NCI-H748 (cell line): ENCODE measurements around the gene HHIPL1.

Experiments
- DNase-seq: peaks from one replicate; lab custom pipeline; 2025; ENCODE audit not compliant: unreplicated experiment; lab: John Stamatoyannopoulos, UW

Gene HHIPL1

GRCh38 chr14:99609245-99610170, 35.4 kb upstream of the HHIPL1 start:
- DNase-seq = peak; percentile 64

- no peak for DNase-seq
Measured at GRCh38 chr14:99611646-99612045, 33.3 kb upstream of the HHIPL1 start.

GRCh38 chr14:99612071-99612737, 32.7 kb upstream of the HHIPL1 start:
- DNase-seq = peak; percentile 74

- DNase-seq = peak; percentile 23
Measured at GRCh38 chr14:99612738-99613330, 32.1 kb upstream of the HHIPL1 start.

GRCh38 chr14:99615497-99616157, 29.3 kb upstream of the HHIPL1 start:
- no peak for DNase-seq

GRCh38 chr14:99616832-99617800, 27.8 kb upstream of the HHIPL1 start:
- DNase-seq = no peak

GRCh38 chr14:99619835-99620834, 24.8 kb upstream of the HHIPL1 start:
- DNase-seq = no peak

GRCh38 chr14:99621948-99622347, 23.0 kb upstream of the HHIPL1 start:
- no peak for DNase-seq

GRCh38 chr14:99624024-99624423, 20.9 kb upstream of the HHIPL1 start:
- DNase-seq = no peak

- no peak for DNase-seq
Measured at GRCh38 chr14:99624971-99625370, 20.0 kb upstream of the HHIPL1 start.

GRCh38 chr14:99625476-99625875, 19.5 kb upstream of the HHIPL1 start:
- no peak for DNase-seq

- no peak for DNase-seq
Measured at GRCh38 chr14:99626041-99626648, 18.8 kb upstream of the HHIPL1 start.

- no peak for DNase-seq
Measured at GRCh38 chr14:99627100-99627499, 17.8 kb upstream of the HHIPL1 start.

GRCh38 chr14:99627510-99628381, 17.2 kb upstream of the HHIPL1 start:
- DNase-seq = no peak

GRCh38 chr14:99628887-99629618, 15.9 kb upstream of the HHIPL1 start:
- DNase-seq = peak; percentile 79

GRCh38 chr14:99630202-99630601, 14.7 kb upstream of the HHIPL1 start:
- DNase-seq = no peak
